HEK293T (cell line): ENCODE results near the gene NDUFA13.

Experiments used
- FOXK2 ChIP-seq: fragments of 450-650 bp; IDR thresholded peaks from 2 replicates; pipeline ENCODE4 v1.6.1; 2016; ENCODE audit warnings: mild to moderate bottlenecking
- FOXM1 ChIP-seq: fragments of 450-650 bp; IDR thresholded peaks from 2 replicates; pipeline ENCODE4 v1.6.1; 2017; ENCODE audit warnings: mild to moderate bottlenecking, borderline replicate concordance
- HDGF ChIP-seq: fragments of 450-650 bp; IDR thresholded peaks from 2 replicates; pipeline ENCODE4 v1.6.1; 2017; ENCODE audit warnings: antibody characterized with exemption, borderline replicate concordance
- SP1 ChIP-seq: fragments of 450-650 bp; IDR thresholded peaks from 2 replicates; pipeline ENCODE4 v1.6.1; 2017
- TARDBP ChIP-seq: fragments of 450-650 bp; IDR thresholded peaks from 2 replicates; pipeline ENCODE4 v1.6.1; 2016

DNA sequence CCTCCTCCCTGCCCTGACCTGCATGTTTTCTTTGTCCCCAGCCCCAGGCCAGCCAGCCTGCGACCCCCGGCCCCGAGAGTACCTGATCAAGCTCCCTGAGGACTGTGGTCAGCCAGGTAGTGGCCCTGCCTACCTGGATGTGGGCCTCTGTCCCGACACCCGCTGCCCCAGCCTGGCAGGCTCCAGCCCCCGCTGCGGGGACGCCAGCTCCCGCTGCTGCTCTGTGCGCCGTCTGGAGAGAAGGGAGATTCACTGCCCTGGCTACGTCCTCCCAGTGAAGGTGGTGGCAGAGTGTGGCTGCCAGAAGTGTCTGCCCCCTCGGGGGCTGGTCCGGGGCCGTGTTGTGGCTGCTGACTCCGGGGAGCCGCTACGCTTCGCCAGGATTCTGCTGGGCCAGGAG, 27.6 kb downstream of the NDUFA13 start:
- no peak for TF ChIP-seq FOXM1
- no peak for TF ChIP-seq TARDBP
- TF ChIP-seq HDGF = no peak
- no peak for TF ChIP-seq FOXK2
- no peak for TF ChIP-seq SP1
